Smooth muscle cell (in vitro differentiated cells): ENCODE measurements around the gene CDH4. TPM values are rescaled to one million over a fixed set of nuclear protein-coding genes. Genes with fewer than 3 reads are reported as not detected.

Experiments
- DNase-seq: peaks from one replicate; lab custom pipeline; 2025; ENCODE audit not compliant: unreplicated experiment; lab: John Stamatoyannopoulos, UW
- H2AFZ ChIP-seq: fragments of 200-600 bp; sonication (generic); 2 replicates; pipeline ENCODE4 v1.6.0; 2016; ENCODE audit warnings: antibody characterized with exemption, low read depth, mild to moderate bottlenecking
- H3F3A ChIP-seq: fragments of 200-600 bp; sonication (generic); 2 replicates; pipeline ENCODE4 v1.6.0; 2017; ENCODE audit warnings: antibody characterized with exemption, low read depth
- H3K27ac ChIP-seq: fragments of 200-600 bp; sonication (generic); 2 replicates; pipeline ENCODE4 v1.5.1; 2016; ENCODE audit warnings: low read depth, mild to moderate bottlenecking
- H3K27me3 ChIP-seq: fragments of 200-600 bp; sonication (generic); 2 replicates; pipeline ENCODE4 v1.6.1; 2016; ENCODE audit warnings: low read depth, mild to moderate bottlenecking
- H3K36me3 ChIP-seq: fragments of 200-600 bp; sonication (generic); 2 replicates; pipeline ENCODE4 v1.5.1; 2016; ENCODE audit warnings: low read depth
- H3K4me1 ChIP-seq: fragments of 200-600 bp; sonication (generic); 2 replicates; pipeline ENCODE4 v1.5.1; 2016; ENCODE audit warnings: low read depth
- H3K4me2 ChIP-seq: fragments of 200-600 bp; sonication (generic); 2 replicates; pipeline ENCODE4 v1.6.0; 2016; ENCODE audit warnings: mild to moderate bottlenecking
- H3K4me3 ChIP-seq: fragments of 200-600 bp; sonication (generic); 2 replicates; pipeline ENCODE4 v1.5.1; 2016; ENCODE audit warnings: mild to moderate bottlenecking
- H3K79me2 ChIP-seq: fragments of 200-600 bp; sonication (generic); 2 replicates; pipeline ENCODE4 v1.6.0; 2016; ENCODE audit warnings: low read depth, mild to moderate bottlenecking
- H3K9ac ChIP-seq: fragments of 200-600 bp; sonication (generic); 2 replicates; pipeline ENCODE4 v1.6.0; 2016; ENCODE audit warnings: low read depth
- H3K9me3 ChIP-seq: fragments of 200-600 bp; sonication (generic); replicated peaks from 2 replicates; pipeline ENCODE4 v1.5.1; 2016; ENCODE audit warnings: low read depth
- H4K20me1 ChIP-seq: fragments of 200-600 bp; sonication (generic); 2 replicates; pipeline ENCODE4 v1.6.0; 2016; ENCODE audit warnings: low read depth
- CTCF ChIP-seq: fragments of 200-600 bp; sonication (generic); IDR thresholded peaks from 2 replicates; pipeline ENCODE4 v1.5.1; 2017; ENCODE audit warnings: borderline replicate concordance, mild to moderate bottlenecking, antibody characterized with exemption; ENCODE audit not compliant: insufficient read depth, poor library complexity, severe bottlenecking
- WGBS: methylation state at CpG from one replicate; pipeline ENCODE4 v1.1.7; 2016; ENCODE audit warnings: low lambda C conversion rate; 5-methylcytosine and 5-hydroxymethylcytosine counted together
- polyA plus RNA-seq: library from polyadenylated mRNA; unstranded; fragments of >200 nt; fragmentation: Nextera tagmentation; extraction: Ambion mirVana; gene quantifications from 2 replicates; pipeline ENCODE4 v1.2.1, GENCODE V29; 2016
- total RNA-seq: library from RNA; depleted of rRNA; stranded (reverse); fragments of >200 nt; gene quantifications from 2 replicates; pipeline ENCODE4 v1.2.3, GENCODE V29; 2014

The CDH4 gene
- total and polyA plus RNA-seq, 2 experiments from 2014 or later = 0.03 to 0.04 TPM

GRCh38 chr20:61889659-61890058, 637.6 kb downstream of the CDH4 start:
- no peak overlapping the region for H3K27ac ChIP-seq
- no peaks in the 10 kb centered on the region for H3K79me2 ChIP-seq
- H3K4me1 ChIP-seq = no peaks in the 10 kb centered on the region
- 81% methylated on average over 1 of the region's 1 CpG for WGBS
- no peak for TF ChIP-seq CTCF
- H3K4me3 ChIP-seq = no peak overlapping the region
- H3K9me3 ChIP-seq = no peaks in the 10 kb centered on the region
- H3K27me3 ChIP-seq = peaks cover 3% of the 10 kb centered on the region
- no peaks in the 10 kb centered on the region for H4K20me1 ChIP-seq
- no peaks in the 10 kb centered on the region for H3F3A ChIP-seq
- no peak overlapping the region for H2AFZ ChIP-seq
- no peak overlapping the region for H3K4me2 ChIP-seq
- H3K9ac ChIP-seq = no peak overlapping the region
- no peak for DNase-seq
- no peaks in the 10 kb centered on the region for H3K36me3 ChIP-seq

- H4K20me1 ChIP-seq = no peaks in the 10 kb centered on the region
- no peaks in the 10 kb centered on the region for H3F3A ChIP-seq
- no peaks in the 10 kb centered on the region for H3K36me3 ChIP-seq
- no peak for DNase-seq
- H3K79me2 ChIP-seq = no peaks in the 10 kb centered on the region
- H3K9me3 ChIP-seq = no peaks in the 10 kb centered on the region
- no peaks in the 10 kb centered on the region for H3K4me1 ChIP-seq
- no peak for TF ChIP-seq CTCF
- H3K4me2 ChIP-seq = no peak overlapping the region
- H3K9ac ChIP-seq = no peak overlapping the region
- H3K4me3 ChIP-seq = no peak overlapping the region
- peaks cover 3% of the 10 kb centered on the region for H3K27me3 ChIP-seq
- H3K27ac ChIP-seq = no peak overlapping the region
- no peak overlapping the region for H2AFZ ChIP-seq
- WGBS = 0% methylated on average over 1 of the region's 1 CpG
These were observed 638.1 kb downstream of the CDH4 start for GRCh38 chr20:61890210-61890609.

- Histone ChIP-seq H4K20me1 (no peaks in the 10 kb centered on the region), H3K27ac (no peak overlapping the region), H3K9me3 (no peaks in the 10 kb centered on the region), H2AFZ (no peak overlapping the region), H3F3A (no peaks in the 10 kb centered on the region), H3K4me1 (no peaks in the 10 kb centered on the region), H3K4me3 (no peak overlapping the region), H3K4me2 (no peak overlapping the region), H3K79me2 (no peaks in the 10 kb centered on the region), H3K27me3 (peaks cover 5% of the 10 kb centered on the region), H3K9ac (no peak overlapping the region), H3K36me3 (no peaks in the 10 kb centered on the region)
- 78% methylated on average over 6 of the region's 6 CpGs for WGBS
- no peak for DNase-seq
- TF ChIP-seq CTCF = no peak
These were observed 639.4 kb downstream of the CDH4 start for GRCh38 chr20:61891476-61891875.

- Histone ChIP-seq H3K79me2 (no peaks in the 10 kb centered on the region), H3K36me3 (no peaks in the 10 kb centered on the region), H2AFZ (no peak overlapping the region), H3K9ac (no peak overlapping the region), H3K4me3 (no peak overlapping the region), H4K20me1 (no peaks in the 10 kb centered on the region), H3F3A (no peaks in the 10 kb centered on the region), H3K27ac (no peak overlapping the region), H3K4me2 (no peak overlapping the region), H3K4me1 (no peaks in the 10 kb centered on the region), H3K27me3 (peaks cover 7% of the 10 kb centered on the region), H3K9me3 (no peaks in the 10 kb centered on the region)
- no peak for TF ChIP-seq CTCF
- DNase-seq = no peak
- WGBS = 81% methylated on average over 6 of the region's 6 CpGs
These were observed 640.0 kb downstream of the CDH4 start for GRCh38 chr20:61891916-61892649.
